ENCODE results near the gene ZNF579. TPM values are rescaled to one million over a fixed set of nuclear protein-coding genes. Genes with fewer than 3 reads are reported as not detected.

The ZNF579 gene
- total RNA-seq, 1 experiment from 2014 or later = 12.6 TPM

DNA sequence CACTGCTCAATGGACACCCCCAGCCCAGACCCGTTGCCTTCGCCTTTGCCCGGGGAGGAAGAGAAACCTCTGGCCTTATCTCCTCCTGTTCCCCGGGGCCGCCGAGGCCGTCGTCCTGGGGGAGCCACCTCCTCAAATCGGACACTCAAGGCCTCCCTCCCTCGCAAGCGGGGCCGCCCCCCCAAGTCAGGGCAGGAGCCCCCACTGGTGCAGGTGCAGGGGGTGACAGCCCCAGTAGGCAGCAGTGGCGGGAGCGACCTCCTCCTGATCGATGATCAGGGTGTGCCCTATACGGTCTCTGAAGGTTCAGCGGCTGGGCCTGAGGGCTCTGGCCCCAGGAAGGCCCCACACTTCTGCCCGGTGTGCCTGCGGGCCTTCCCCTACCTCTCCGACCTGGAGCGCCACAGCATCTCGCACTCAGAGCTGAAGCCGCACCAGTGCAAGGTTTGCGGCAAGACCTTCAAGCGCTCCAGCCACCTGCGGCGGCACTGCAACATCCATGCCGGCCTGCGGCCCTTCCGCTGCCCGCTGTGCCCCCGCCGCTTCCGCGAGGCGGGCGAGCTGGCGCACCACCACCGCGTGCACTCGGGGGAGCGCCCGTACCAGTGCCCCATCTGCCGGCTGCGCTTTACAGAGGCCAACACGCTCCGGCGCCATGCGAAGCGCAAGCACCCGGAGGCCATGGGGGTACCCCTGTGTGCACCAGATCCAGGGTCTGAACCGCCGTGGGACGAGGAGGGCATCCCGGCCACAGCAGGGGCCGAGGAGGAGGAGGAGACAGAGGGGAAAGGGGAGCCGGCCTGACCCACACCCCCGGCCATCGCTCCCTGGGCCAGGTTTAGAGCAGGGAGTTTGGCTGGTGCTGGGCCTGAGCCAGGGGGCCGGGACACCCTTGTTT lies 21.7 kb upstream of the ZNF579 start:
- CTCF ChIA-PET = interaction anchor here (0.5 to 2.0 kb wide), 4 partner anchors 31 to 455 kb away, joined by 3 to 6 read pairs (median 3); no protein-coding TSS in a partner anchor
- BruUV-seq (replicated peaks) = no TSS peak
- POLR2A ChIA-PET = interaction anchor here (0.5 to 1.6 kb wide), 3 partner anchors 19 to 409 kb away, joined by 3 to 5 read pairs (median 4); no protein-coding TSS in a partner anchor
- Mint-ChIP-seq H3K27me3 (ENCODE audit: insufficient read depth, unreplicated experiment) (no peaks in the 10 kb centered on the region), H3K4me3 (ENCODE audit: unreplicated experiment) (no peak overlapping the region), H3K9me3 (ENCODE audit: unreplicated experiment) (no peaks in the 10 kb centered on the region), H3K27ac (ENCODE audit: low read depth, unreplicated experiment) (peak overlapping the region; percentile 90), H3K36me3 (ENCODE audit: insufficient read depth, unreplicated experiment) (peaks cover 28% of the 10 kb centered on the region), H3K4me1 (ENCODE audit: insufficient read depth, unreplicated experiment) (peaks cover 50% of the 10 kb centered on the region)
- intact Hi-C loops (cut with micrococcal nuclease) = no loop called here
- TF ChIP-seq, protein P1, sequence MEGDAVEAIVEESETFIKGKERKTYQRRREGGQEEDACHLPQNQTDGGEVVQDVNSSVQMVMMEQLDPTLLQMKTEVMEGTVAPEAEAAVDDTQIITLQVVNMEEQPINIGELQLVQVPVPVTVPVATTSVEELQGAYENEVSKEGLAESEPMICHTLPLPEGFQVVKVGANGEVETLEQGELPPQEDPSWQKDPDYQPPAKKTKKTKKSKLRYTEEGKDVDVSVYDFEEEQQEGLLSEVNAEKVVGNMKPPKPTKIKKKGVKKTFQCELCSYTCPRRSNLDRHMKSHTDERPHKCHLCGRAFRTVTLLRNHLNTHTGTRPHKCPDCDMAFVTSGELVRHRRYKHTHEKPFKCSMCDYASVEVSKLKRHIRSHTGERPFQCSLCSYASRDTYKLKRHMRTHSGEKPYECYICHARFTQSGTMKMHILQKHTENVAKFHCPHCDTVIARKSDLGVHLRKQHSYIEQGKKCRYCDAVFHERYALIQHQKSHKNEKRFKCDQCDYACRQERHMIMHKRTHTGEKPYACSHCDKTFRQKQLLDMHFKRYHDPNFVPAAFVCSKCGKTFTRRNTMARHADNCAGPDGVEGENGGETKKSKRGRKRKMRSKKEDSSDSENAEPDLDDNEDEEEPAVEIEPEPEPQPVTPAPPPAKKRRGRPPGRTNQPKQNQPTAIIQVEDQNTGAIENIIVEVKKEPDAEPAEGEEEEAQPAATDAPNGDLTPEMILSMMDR (IDR thresholded peaks at IDR 0.05; ENCODE audit: unreplicated experiment) = no peak
- no peak for DNase-seq (ENCODE audit: unreplicated experiment)

DNA sequence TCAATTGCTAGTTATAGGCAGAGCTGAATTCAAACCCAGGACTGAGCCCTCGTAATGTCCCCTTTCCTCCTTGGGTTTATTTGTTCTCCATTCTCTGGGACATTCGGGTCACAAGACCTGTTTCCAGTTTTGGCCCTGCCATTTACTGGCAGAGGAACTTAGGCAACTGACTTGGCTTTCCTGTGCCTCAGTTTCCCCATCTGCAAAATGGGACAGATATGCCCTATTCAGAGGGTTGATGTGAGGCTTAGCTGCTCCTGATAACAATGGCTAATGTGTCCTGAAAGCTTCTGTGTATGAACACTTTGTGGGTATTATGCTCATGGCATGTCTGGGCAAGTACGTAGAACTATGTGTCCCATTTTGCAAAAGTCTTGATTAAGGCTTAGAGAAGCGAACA lies 20.4 kb upstream of the ZNF579 start:
- no peaks in the 10 kb centered on the region for H3K27me3 Mint-ChIP-seq (ENCODE audit: insufficient read depth, unreplicated experiment)
- no peaks in the 10 kb centered on the region for H3K9me3 Mint-ChIP-seq (ENCODE audit: unreplicated experiment)
- TF ChIP-seq, protein P1 (IDR thresholded peaks at IDR 0.05; ENCODE audit: unreplicated experiment) = no peak
- peak overlapping the region; percentile 90 for H3K27ac Mint-ChIP-seq (ENCODE audit: low read depth, unreplicated experiment)
- ChIA-PET CTCF (interaction anchor here (0.7 to 2.0 kb wide), 3 partner anchors 32 to 538 kb away, joined by 3 to 6 read pairs (median 4); no protein-coding TSS in a partner anchor), POLR2A (interaction anchor here (0.5 to 1.6 kb wide), 9 partner anchors 14 to 1463 kb away, joined by 3 to 7 read pairs (median 4); partner anchors contain the start of genes CNOT3, U2AF2 and ZNF628)
- intact Hi-C loops (cut with micrococcal nuclease) = no loop called here
- H3K4me3 Mint-ChIP-seq (ENCODE audit: unreplicated experiment) = peak overlapping the region; percentile 97
- H3K4me1 Mint-ChIP-seq (ENCODE audit: insufficient read depth, unreplicated experiment) = peaks cover 44% of the 10 kb centered on the region
- DNase-seq (ENCODE audit: unreplicated experiment) = peak; percentile 62
- peaks cover 28% of the 10 kb centered on the region for H3K36me3 Mint-ChIP-seq (ENCODE audit: insufficient read depth, unreplicated experiment)
- BruUV-seq (replicated peaks) = TSS peak; percentile 40

DNA sequence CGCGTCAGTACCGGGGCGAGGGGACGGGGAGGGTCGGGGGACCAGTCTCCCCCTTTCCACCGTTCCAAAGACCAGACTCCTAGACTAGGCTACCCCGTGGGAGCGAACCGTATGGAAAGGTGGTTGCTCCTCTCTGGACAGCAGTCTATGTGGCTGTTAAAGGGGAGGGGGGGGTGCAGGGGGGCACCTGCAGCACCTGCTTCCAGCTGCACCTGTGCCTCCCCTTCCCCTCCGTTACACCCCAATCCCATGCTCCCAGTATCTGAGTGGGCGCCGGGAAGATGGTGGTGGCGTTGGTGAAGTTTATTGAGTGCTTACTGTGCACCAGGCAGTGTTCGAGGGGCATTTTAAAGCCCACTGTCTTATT lies 20.0 kb upstream of the ZNF579 start:
- Mint-ChIP-seq H3K27me3 (ENCODE audit: insufficient read depth, unreplicated experiment) (no peaks in the 10 kb centered on the region), H3K36me3 (ENCODE audit: insufficient read depth, unreplicated experiment) (peaks cover 27% of the 10 kb centered on the region), H3K27ac (ENCODE audit: low read depth, unreplicated experiment) (peak overlapping the region; percentile 90), H3K4me3 (ENCODE audit: unreplicated experiment) (peak overlapping the region; percentile 97), H3K4me1 (ENCODE audit: insufficient read depth, unreplicated experiment) (peaks cover 43% of the 10 kb centered on the region), H3K9me3 (ENCODE audit: unreplicated experiment) (no peaks in the 10 kb centered on the region)
- ChIA-PET CTCF (interaction anchor here (0.7 to 2.0 kb wide), 3 partner anchors 32 to 539 kb away, joined by 3 to 6 read pairs (median 4); no protein-coding TSS in a partner anchor), POLR2A (interaction anchor here (0.5 to 2.1 kb wide), 13 partner anchors 13 to 1463 kb away, joined by 3 to 23 read pairs (median 4); partner anchors contain the start of genes CNOT3, RDH13, U2AF2 and ZNF579)
- DNase-seq (ENCODE audit: unreplicated experiment) = no peak
- BruUV-seq (replicated peaks) = no TSS peak
- TF ChIP-seq, protein P1 (IDR thresholded peaks at IDR 0.05; ENCODE audit: unreplicated experiment) = no peak
- intact Hi-C loops (cut with micrococcal nuclease) = no loop called here
